ENCODE results near the gene KRT77. TPM values are rescaled to one million over a fixed set of nuclear protein-coding genes. Genes with fewer than 3 reads are reported as not detected.

KRT77 gene
- polyA plus RNA-seq, 4 donors, result 0.01 to 0.86 TPM; not detected in 2

- H3K4me3 ChIP-seq (ENCODE audit: low read depth in 1 of 3, low read length in 3 of 3), result no peak overlapping the region
- FAIRE-seq (no peak), DNase-seq (no peak)
- H3K27me3 ChIP-seq (ENCODE audit: control insufficient read depth in 3 of 3, insufficient read depth in 3 of 3, low read length in 3 of 3), result peaks cover 2 to 5% (median 3%) of the 10 kb centered on the region in 3 donors
- H3K9me3 ChIP-seq (ENCODE audit: control insufficient read depth in 2 of 2, insufficient read depth in 1 of 2, low read depth in 1 of 2, low read length in 1 of 2), result no peaks in the 10 kb centered on the region
- 68 to 71% (median 69%) methylated on average over 1 of the region's 1 CpG for WGBS, 3 donors
- no peak overlapping the region for H3K27ac ChIP-seq (ENCODE audit: low read depth in 1 of 3, low read length in 2 of 3)
- no peaks in the 10 kb centered on the region for H3K36me3 ChIP-seq (ENCODE audit: control insufficient read depth in 3 of 3, insufficient read depth in 2 of 3, low read depth in 1 of 3, low read length in 3 of 3)
- H3K4me1 ChIP-seq (ENCODE audit: control insufficient read depth in 3 of 3, insufficient read depth in 2 of 3, low read depth in 1 of 3, low read length in 2 of 3), result no peaks in the 10 kb centered on the region
Observed at GRCh38 chr12:52703878-52704277, 554 bp upstream of the KRT77 start.

GRCh38 chr12:52702338-52702737 lies 986 bp downstream of the KRT77 start:
- 79 to 89% (median 88%) methylated on average over 2 of the region's 2 CpGs for WGBS, 3 donors
- H3K27ac ChIP-seq (ENCODE audit: low read depth in 1 of 3, low read length in 2 of 3), result no peak overlapping the region
- FAIRE-seq (no peak), DNase-seq (no peak)
- H3K27me3 ChIP-seq (ENCODE audit: control insufficient read depth in 3 of 3, insufficient read depth in 3 of 3, low read length in 3 of 3), result peaks cover 0 to 5% (median 2%) of the 10 kb centered on the region in 3 donors
- H3K4me3 ChIP-seq (ENCODE audit: low read depth in 1 of 3, low read length in 3 of 3), result no peak overlapping the region
- peaks cover 0 to 2% (median 0%) of the 10 kb centered on the region in 3 donors for H3K4me1 ChIP-seq (ENCODE audit: control insufficient read depth in 3 of 3, insufficient read depth in 2 of 3, low read depth in 1 of 3, low read length in 2 of 3)
- H3K36me3 ChIP-seq (ENCODE audit: control insufficient read depth in 3 of 3, insufficient read depth in 2 of 3, low read depth in 1 of 3, low read length in 3 of 3), result no peaks in the 10 kb centered on the region
- H3K9me3 ChIP-seq (ENCODE audit: control insufficient read depth in 2 of 2, insufficient read depth in 1 of 2, low read depth in 1 of 2, low read length in 1 of 2), result no peaks in the 10 kb centered on the region

GRCh38 chr12:52701281-52701680 lies 2.0 kb downstream of the KRT77 start:
- H3K36me3 ChIP-seq (ENCODE audit: control insufficient read depth in 3 of 3, insufficient read depth in 2 of 3, low read depth in 1 of 3, low read length in 3 of 3), result no peaks in the 10 kb centered on the region
- peaks cover 0 to 2% (median 0%) of the 10 kb centered on the region in 3 donors for H3K4me1 ChIP-seq (ENCODE audit: control insufficient read depth in 3 of 3, insufficient read depth in 2 of 3, low read depth in 1 of 3, low read length in 2 of 3)
- DNase-seq (no peak), FAIRE-seq (no peak)
- H3K9me3 ChIP-seq (ENCODE audit: control insufficient read depth in 2 of 2, insufficient read depth in 1 of 2, low read depth in 1 of 2, low read length in 1 of 2), result no peaks in the 10 kb centered on the region
- H3K27me3 ChIP-seq (ENCODE audit: control insufficient read depth in 3 of 3, insufficient read depth in 3 of 3, low read length in 3 of 3), result peaks cover 1 to 5% (median 2%) of the 10 kb centered on the region in 3 donors
- H3K4me3 ChIP-seq (ENCODE audit: low read depth in 1 of 3, low read length in 3 of 3), result no peak overlapping the region
- no peak overlapping the region for H3K27ac ChIP-seq (ENCODE audit: low read depth in 1 of 3, low read length in 2 of 3)
- WGBS, 3 donors, result 81 to 85% (median 83%) methylated on average over 12 of the region's 12 CpGs

- FAIRE-seq (no peak), DNase-seq (no peak)
- Histone ChIP-seq H3K27me3 (ENCODE audit: control insufficient read depth in 3 of 3, insufficient read depth in 3 of 3, low read length in 3 of 3) (peaks cover 2 to 13% (median 5%) of the 10 kb centered on the region in 3 donors), H3K36me3 (ENCODE audit: control insufficient read depth in 3 of 3, insufficient read depth in 2 of 3, low read depth in 1 of 3, low read length in 3 of 3) (no peaks in the 10 kb centered on the region), H3K27ac (ENCODE audit: low read depth in 1 of 3, low read length in 2 of 3) (no peak overlapping the region), H3K4me3 (ENCODE audit: low read depth in 1 of 3, low read length in 3 of 3) (no peak overlapping the region), H3K9me3 (ENCODE audit: control insufficient read depth in 2 of 2, insufficient read depth in 1 of 2, low read depth in 1 of 2, low read length in 1 of 2) (no peaks in the 10 kb centered on the region), H3K4me1 (ENCODE audit: control insufficient read depth in 3 of 3, insufficient read depth in 2 of 3, low read depth in 1 of 3, low read length in 2 of 3) (peaks cover 0 to 2% (median 0%) of the 10 kb centered on the region in 3 donors)
- 81 to 92% (median 87%) methylated on average over 2 of the region's 2 CpGs for WGBS, 3 donors
Observed at GRCh38 chr12:52699960-52700359, 3.4 kb downstream of the KRT77 start.

GRCh38 chr12:52699373-52699772 lies 4.0 kb downstream of the KRT77 start:
- no peaks in the 10 kb centered on the region for H3K36me3 ChIP-seq (ENCODE audit: control insufficient read depth in 3 of 3, insufficient read depth in 2 of 3, low read depth in 1 of 3, low read length in 3 of 3)
- H3K27me3 ChIP-seq (ENCODE audit: control insufficient read depth in 3 of 3, insufficient read depth in 3 of 3, low read length in 3 of 3), result peaks cover 2 to 15% (median 5%) of the 10 kb centered on the region in 3 donors
- H3K4me1 ChIP-seq (ENCODE audit: control insufficient read depth in 3 of 3, insufficient read depth in 2 of 3, low read depth in 1 of 3, low read length in 2 of 3), result peaks cover 0 to 2% (median 0%) of the 10 kb centered on the region in 3 donors
- DNase-seq (no peak), FAIRE-seq (no peak)
- no peak overlapping the region for H3K4me3 ChIP-seq (ENCODE audit: low read depth in 1 of 3, low read length in 3 of 3)
- no peaks in the 10 kb centered on the region for H3K9me3 ChIP-seq (ENCODE audit: control insufficient read depth in 2 of 2, insufficient read depth in 1 of 2, low read depth in 1 of 2, low read length in 1 of 2)
- 82 to 88% (median 82%) methylated on average over 2 of the region's 2 CpGs for WGBS, 3 donors
- H3K27ac ChIP-seq (ENCODE audit: low read depth in 1 of 3, low read length in 2 of 3), result no peak overlapping the region

- FAIRE-seq (no peak), DNase-seq (peak; percentile 46 to 75)
- Histone ChIP-seq H3K27ac (ENCODE audit: low read depth in 1 of 3, low read length in 2 of 3) (no peak overlapping the region), H3K36me3 (ENCODE audit: control insufficient read depth in 3 of 3, insufficient read depth in 2 of 3, low read depth in 1 of 3, low read length in 3 of 3) (no peaks in the 10 kb centered on the region), H3K4me3 (ENCODE audit: low read depth in 1 of 3, low read length in 3 of 3) (no peak overlapping the region), H3K27me3 (ENCODE audit: control insufficient read depth in 3 of 3, insufficient read depth in 3 of 3, low read length in 3 of 3) (peaks cover 2 to 15% (median 4%) of the 10 kb centered on the region in 3 donors), H3K4me1 (ENCODE audit: control insufficient read depth in 3 of 3, insufficient read depth in 2 of 3, low read depth in 1 of 3, low read length in 2 of 3) (peaks cover 0 to 2% (median 0%) of the 10 kb centered on the region in 3 donors), H3K9me3 (ENCODE audit: control insufficient read depth in 2 of 2, insufficient read depth in 1 of 2, low read depth in 1 of 2, low read length in 1 of 2) (no peaks in the 10 kb centered on the region)
- WGBS, 3 donors, result 16 to 47% (median 26%) methylated on average over 11 of the region's 11 CpGs
Observed at GRCh38 chr12:52698651-52699340, 4.5 kb downstream of the KRT77 start.

- WGBS, 3 donors, result 44 to 68% (median 61%) methylated on average over 2 of the region's 2 CpGs
- no peak for DNase-seq
- no peak for FAIRE-seq
- no peaks in the 10 kb centered on the region for H3K9me3 ChIP-seq (ENCODE audit: control insufficient read depth in 2 of 2, insufficient read depth in 1 of 2, low read depth in 1 of 2, low read length in 1 of 2)
- peaks cover 0 to 27% (median 0%) of the 10 kb centered on the region in 3 donors for H3K27me3 ChIP-seq (ENCODE audit: control insufficient read depth in 3 of 3, insufficient read depth in 3 of 3, low read length in 3 of 3)
- no peak overlapping the region for H3K4me3 ChIP-seq (ENCODE audit: low read depth in 1 of 3, low read length in 3 of 3)
- H3K27ac ChIP-seq (ENCODE audit: low read depth in 1 of 3, low read length in 2 of 3), result no peak overlapping the region
- H3K4me1 ChIP-seq (ENCODE audit: control insufficient read depth in 3 of 3, insufficient read depth in 2 of 3, low read depth in 1 of 3, low read length in 2 of 3), result peaks cover 0 to 2% (median 0%) of the 10 kb centered on the region in 3 donors
- H3K36me3 ChIP-seq (ENCODE audit: control insufficient read depth in 3 of 3, insufficient read depth in 2 of 3, low read depth in 1 of 3, low read length in 3 of 3), result no peaks in the 10 kb centered on the region
Observed at GRCh38 chr12:52697058-52697582, 6.2 kb downstream of the KRT77 start.

GRCh38 chr12:52696588-52696987 lies 6.7 kb downstream of the KRT77 start:
- FAIRE-seq (no peak), DNase-seq (no peak)
- H3K27me3 ChIP-seq (ENCODE audit: control insufficient read depth in 3 of 3, insufficient read depth in 3 of 3, low read length in 3 of 3), result peaks cover 0 to 32% (median 5%) of the 10 kb centered on the region in 3 donors
- H3K4me1 ChIP-seq (ENCODE audit: control insufficient read depth in 3 of 3, insufficient read depth in 2 of 3, low read depth in 1 of 3, low read length in 2 of 3), result peaks cover 0 to 2% (median 0%) of the 10 kb centered on the region in 3 donors
- WGBS, 3 donors, result 53 to 76% (median 65%) methylated on average over 3 of the region's 3 CpGs
- no peak overlapping the region for H3K27ac ChIP-seq (ENCODE audit: low read depth in 1 of 3, low read length in 2 of 3)
- no peaks in the 10 kb centered on the region for H3K9me3 ChIP-seq (ENCODE audit: control insufficient read depth in 2 of 2, insufficient read depth in 1 of 2, low read depth in 1 of 2, low read length in 1 of 2)
- H3K36me3 ChIP-seq (ENCODE audit: control insufficient read depth in 3 of 3, insufficient read depth in 2 of 3, low read depth in 1 of 3, low read length in 3 of 3), result no peaks in the 10 kb centered on the region
- no peak overlapping the region for H3K4me3 ChIP-seq (ENCODE audit: low read depth in 1 of 3, low read length in 3 of 3)

Data from small intestine (tissue), 7 donors.